ENCODE measurements around the gene RCCD1.
A peak's percentile ranks its signal among the peaks of the same experiment; 100 is the strongest.

The RCCD1 gene

DNA sequence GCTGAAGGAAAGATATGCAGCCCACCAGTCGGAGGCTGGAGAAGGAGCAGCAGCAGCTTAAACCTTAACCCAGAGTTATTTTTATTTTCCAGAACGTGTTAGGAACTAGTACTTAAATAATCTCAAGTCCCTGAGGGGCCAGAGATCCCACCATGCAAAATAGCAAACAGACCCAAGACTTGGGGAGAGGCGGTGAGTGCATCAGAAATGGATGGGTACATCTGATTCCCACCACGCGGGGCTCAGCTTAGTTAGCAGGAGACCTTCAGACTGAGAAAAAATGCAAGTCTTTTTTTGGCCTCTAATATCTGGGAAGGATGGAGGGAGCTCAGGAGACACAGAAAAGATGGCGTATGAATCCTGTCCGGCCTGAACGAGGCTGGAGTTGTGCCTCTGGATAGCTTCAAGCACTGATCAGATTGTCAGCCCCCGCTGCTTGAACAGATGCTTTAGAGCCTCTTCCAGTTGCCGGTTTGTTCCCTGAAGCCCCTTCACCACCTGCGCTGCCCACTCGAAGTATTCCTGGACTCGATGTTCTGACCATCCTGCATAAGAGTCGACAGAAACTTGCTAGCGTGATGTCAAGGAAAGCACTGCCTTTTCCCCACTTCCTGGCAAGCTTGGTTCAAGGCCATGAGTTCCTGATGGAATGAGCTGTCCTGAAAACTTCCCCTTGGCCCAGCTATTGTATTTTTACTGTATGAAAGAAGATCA is 23.7 kb upstream of the RCCD1 start:
- peak overlapping the region; percentile 81; the same call in 1 of the 2 replicates for H3K4me3 ChIP-seq (ENCODE audit: low read length)
- TF ChIP-seq ZNF274 (IDR thresholded peaks at IDR 0.05; ENCODE audit: low read depth, low read length), result no peak

DNA sequence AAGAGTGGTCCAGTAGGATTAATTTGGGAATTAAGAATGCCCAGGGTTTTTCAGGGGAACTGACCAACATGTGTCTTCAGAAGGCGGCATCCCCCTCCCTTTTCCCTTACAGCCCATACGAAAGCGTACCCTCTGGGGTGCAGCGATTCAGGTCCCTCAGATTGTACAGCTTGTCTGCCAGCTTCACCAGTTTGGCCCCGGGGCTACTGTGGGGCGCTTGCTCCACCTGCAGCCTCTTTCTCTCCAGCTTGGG is 23.2 kb upstream of the RCCD1 start:
- peak overlapping the region; percentile 81; the same call in 1 of the 2 replicates for H3K4me3 ChIP-seq (ENCODE audit: low read length)
- no peak for TF ChIP-seq ZNF274 (IDR thresholded peaks at IDR 0.05; ENCODE audit: low read depth, low read length)

DNA sequence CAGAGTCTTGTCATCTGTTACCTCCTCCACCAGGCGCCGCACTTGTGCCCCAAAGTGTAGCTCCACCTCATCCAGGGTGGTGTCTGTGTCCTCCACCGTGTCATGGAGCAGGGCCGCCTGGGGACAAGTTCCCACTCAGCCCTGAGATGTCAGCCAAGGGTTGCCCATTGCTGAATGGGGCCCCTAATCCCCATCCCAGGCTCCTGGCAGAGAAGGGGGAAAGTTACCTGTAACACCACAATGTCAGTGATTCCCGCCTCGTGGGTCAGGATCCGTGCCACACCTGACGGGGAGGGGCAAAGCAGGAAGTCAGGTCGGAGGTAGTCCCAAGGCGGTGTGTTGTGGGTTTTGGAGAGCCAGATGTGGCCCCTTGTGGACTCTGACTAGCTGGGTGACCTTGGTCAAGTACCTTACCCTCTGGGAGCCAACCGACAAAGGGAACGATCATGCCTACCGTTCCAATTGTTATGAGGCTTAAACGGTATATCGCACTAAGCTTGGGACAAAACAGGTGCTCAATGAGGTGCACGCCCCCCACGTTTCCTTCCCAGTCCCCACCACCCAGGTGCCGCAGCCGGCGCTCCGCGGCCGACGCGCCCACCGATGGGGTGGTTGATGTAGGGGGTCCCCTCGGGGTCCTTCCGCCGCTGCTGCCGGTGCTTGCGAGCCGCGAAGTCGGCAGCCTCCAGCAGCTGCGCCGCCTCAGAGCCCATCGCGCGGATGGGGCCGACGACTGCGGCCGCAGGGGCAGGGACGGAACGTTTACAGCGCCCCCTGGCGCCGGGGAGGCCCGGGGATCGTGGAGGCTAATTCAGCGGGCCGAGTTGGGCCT is 22.6 kb upstream of the RCCD1 start, which contains the start of gene HDDC3:
Gene HDDC3, minus strand, starts transcription at position 722 of the 832 bp plus-strand sequence. Its CDS starts 9 bp downstream, at position 713.
- H3K4me3 ChIP-seq (ENCODE audit: low read length), result peak within 1 kb of the TSS; percentile 81
- no peak for TF ChIP-seq ZNF274 (IDR thresholded peaks at IDR 0.05; ENCODE audit: low read depth, low read length)

DNA sequence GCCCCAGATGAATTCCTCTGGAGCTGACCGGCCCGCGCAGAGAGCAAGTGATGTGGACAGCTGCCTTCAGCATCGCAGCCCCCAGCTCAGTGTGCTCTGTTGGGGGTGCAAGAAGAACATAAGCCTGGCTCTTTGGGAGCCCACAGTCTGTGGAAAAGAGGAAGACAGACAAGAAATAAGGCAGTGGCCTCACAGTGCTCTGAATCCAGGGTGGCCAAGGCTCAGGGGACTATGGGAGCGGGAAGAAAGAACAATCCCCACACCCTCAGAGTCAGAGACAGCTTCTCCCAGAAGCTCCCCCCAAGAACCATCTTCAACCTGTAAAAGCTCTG is 22.1 kb upstream of the RCCD1 start:
- no peak for TF ChIP-seq ZNF274 (IDR thresholded peaks at IDR 0.05; ENCODE audit: low read depth, low read length)
- no peak overlapping the region for H3K4me3 ChIP-seq (ENCODE audit: low read length)

DNA sequence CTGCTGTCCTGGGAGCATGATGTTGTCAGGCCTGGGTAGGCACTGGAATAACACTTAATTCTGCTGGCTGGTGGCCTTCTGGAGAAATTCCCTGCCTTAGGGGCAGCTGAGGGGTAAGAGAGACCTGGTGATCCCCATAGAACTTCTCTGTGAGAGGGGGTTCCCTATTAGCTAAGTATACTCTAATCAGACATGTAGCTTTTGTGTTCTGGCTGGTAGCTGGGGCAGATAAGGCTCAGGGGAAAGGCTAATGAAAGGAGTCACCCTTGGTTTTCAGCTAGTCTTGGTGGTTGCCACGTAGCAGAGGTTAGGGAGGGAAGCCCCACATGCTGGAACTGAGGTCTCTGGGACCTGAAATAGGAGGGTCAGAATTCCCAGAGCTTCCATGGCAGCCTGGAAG is 21.4 kb upstream of the RCCD1 start:
- no peak overlapping the region for H3K4me3 ChIP-seq (ENCODE audit: low read length)
- no peak for TF ChIP-seq ZNF274 (IDR thresholded peaks at IDR 0.05; ENCODE audit: low read depth, low read length)

DNA sequence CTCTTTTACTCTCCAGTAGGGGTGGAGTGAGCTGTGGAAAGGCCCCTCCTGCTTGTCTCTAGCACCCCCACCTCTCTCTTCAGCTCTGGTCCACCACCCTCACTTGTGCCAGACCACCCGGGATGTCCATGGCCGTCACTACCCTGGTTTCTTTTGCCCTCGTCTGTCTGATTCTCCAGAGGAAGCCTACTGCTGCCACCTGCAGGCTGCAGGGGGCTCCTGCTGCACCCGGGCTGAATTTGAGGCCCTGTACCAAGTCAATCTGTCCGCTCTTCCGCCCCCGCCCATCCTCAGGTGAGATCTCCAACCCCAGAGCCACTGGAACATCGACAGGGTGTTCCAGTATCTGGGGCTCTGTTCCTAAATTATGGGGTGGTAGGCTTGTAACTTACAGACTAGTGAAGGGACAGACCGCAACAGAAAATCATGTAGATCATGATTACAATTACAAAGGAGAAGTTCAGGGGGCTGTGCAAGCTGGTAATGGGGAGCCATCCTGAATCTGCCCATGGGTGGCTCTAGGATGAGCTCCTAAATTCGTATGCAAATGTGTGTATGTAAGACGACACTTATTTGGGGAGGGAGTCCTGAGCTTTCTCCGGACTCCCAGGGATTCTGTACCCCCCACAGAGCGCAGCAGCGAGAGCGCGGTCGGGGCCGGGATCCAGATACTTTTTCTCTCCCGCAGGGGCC is 20.3 kb upstream of the RCCD1 start:
- no peak for TF ChIP-seq ZNF274 (IDR thresholded peaks at IDR 0.05; ENCODE audit: low read depth, low read length)

DNA sequence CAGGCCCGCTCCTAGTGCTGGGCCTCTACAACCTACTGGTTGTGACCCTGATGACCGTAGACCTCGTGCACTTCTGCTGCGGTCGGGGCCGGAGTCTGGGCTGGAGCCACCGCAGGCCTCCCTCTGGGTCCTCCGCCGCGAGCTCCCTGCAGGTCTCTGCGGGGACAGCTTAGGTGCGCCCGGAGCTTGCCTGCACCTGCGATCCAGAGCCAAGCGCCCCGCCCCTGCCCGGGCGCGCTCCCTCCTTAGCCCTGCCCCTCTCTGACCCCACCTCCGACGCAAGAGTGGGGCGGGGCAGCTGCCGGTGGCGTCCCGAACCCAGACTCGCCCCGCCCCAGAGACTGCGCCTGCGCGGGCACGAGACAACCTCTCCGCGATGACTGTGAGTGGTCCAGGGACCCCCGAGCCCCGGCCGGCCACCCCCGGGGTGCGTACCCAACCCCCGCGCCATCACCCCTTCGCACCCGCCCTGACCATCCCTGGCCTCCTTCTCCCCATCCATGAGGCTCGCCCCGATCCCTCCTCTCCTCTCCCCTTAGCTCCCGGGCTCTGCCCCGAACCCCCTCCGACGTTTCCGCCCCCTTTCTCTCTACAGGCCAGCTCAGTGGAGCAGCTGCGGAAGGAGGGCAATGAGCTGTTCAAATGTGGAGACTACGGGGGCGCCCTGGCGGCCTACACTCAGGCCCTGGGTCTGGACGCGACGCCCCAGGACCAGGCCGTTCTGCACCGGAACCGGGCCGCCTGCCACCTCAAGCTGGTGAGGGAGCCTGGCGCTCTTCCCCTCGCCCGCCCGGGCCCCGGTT is 19.5 kb upstream of the RCCD1 start, which contains the start of gene UNC45A:
Gene UNC45A, plus strand, starts transcription at position 337 of the 803 bp plus-strand sequence. Its CDS starts 40 bp downstream, at position 377.
- peak within 1 kb of the TSS; percentile 75 for H3K4me3 ChIP-seq (ENCODE audit: low read length)
- no peak for TF ChIP-seq ZNF274 (IDR thresholded peaks at IDR 0.05; ENCODE audit: low read depth, low read length)

More for the DNA sequence above, 20.3 kb upstream of the RCCD1 start:
- peak overlapping the region; percentile 75 for H3K4me3 ChIP-seq (ENCODE audit: low read length)

DNA sequence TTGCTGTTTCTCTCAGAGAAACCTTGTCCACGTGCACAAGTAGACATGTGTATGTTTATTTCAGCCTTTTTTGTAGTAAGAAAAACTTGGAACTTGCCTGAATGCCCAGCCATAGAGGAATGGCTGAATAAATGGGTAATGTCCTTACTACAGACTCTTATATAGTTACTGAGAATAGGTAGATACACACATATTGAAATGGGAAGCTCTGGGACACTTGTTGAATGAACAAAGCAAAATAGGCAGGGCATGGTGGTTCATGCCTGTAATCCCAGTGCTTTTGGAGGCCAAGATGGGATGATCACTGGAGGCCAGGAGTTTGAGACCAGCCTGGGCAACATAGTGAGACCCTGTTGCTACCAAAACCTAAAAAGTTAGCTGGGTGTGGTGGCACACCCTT is 17.9 kb upstream of the RCCD1 start:
- no peak for TF ChIP-seq ZNF274 (IDR thresholded peaks at IDR 0.05; ENCODE audit: low read depth, low read length)
- no peak overlapping the region for H3K4me3 ChIP-seq (ENCODE audit: low read length)

DNA sequence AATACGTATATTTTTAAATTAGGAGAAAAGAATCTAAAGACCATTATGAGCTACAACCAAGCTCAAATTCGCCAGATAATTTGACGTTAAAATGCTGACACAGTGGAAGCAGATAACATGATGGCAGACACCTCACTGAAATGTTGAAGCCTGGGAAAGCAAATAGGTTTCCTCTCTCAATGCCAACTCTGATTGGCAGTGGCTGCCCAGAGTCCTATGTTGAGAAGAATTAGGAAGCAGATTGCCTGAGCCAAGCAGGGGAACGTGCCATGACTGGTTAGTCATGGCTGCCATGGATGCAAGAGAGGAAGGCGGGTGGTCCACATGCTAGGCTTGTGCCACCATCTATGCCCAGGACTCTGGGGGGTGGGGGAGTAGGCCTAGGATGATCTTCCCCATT is 16.4 kb upstream of the RCCD1 start:
- H3K4me3 ChIP-seq (ENCODE audit: low read length), result no peak overlapping the region
- no peak for TF ChIP-seq ZNF274 (IDR thresholded peaks at IDR 0.05; ENCODE audit: low read depth, low read length)

DNA sequence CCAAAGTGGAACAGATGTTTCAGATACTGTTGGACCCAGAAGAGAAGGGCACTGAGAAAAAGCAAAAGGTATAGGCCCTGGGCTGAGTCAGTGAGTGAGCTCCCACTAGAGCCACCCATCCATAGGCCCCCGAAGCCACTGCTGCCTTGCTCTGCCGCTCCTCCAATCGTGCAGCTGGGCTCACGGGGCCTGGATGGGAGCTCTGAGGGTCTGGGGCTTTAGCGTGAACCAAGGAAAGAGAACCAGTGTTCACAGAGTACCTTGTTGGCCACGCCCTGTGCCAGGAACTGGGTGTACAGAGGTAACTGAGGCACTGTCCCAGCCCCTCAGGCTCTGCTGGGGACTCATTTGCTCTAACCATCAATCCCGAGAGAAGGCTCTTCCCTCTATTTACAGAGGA is 14.9 kb upstream of the RCCD1 start:
- no peak for TF ChIP-seq ZNF274 (IDR thresholded peaks at IDR 0.05; ENCODE audit: low read depth, low read length)
- H3K4me3 ChIP-seq (ENCODE audit: low read length), result no peak overlapping the region

DNA sequence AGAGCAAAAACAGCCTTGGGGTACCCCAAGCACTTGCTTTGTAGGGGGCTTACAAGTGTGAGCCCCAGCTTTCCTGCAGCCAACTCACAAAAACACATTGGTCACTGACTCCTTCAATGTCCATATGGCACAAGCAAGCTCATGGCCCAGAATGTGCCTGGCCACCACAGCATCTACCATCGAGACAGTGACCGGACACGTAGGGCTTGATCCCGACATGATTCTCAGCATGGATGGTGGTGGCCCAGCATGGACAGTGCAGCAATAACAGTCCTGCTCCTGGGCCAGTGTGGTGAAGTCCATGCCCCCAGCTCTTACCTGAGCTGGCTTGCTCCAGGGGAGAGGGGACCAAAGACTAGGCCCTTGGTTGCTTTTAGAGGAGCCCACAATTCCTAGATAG is 13.6 kb upstream of the RCCD1 start:
- no peak for TF ChIP-seq ZNF274 (IDR thresholded peaks at IDR 0.05; ENCODE audit: low read depth, low read length)
- H3K4me3 ChIP-seq (ENCODE audit: low read length), result no peak overlapping the region

DNA sequence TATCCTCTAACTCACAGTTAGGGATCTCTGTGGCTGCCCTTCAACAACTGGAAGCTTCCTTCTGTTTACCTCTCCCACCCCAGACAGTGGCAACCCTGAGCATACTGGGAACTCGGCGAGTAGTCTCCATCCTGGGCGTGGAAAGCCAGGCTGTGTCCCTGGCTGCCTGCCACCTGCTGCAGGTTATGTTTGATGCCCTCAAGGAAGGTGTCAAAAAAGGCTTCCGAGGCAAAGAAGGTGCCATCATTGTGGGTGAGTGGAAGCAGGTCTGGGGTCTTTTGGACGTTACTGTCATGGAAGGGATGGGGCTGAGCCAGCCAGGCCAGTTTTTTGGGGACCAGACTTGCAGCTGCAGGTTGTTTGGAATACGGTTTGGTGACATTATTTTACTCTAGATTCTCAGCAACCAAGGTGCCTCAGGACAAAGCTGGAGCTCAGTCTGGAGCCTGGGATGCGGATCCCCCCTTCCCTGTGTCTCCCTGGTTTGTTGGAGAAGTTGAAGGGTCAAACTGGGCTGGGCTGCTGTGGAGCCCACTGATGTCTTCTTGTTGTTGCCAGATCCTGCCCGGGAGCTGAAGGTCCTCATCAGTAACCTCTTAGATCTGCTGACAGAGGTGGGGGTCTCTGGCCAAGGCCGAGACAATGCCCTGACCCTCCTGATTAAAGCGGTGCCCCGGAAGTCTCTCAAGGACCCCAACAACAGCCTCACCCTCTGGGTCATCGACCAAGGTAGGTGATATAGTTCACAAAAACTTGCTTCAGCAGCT is 12.1 kb upstream of the RCCD1 start:
- H3K4me3 ChIP-seq (ENCODE audit: low read length), result no peak overlapping the region
- no peak for TF ChIP-seq ZNF274 (IDR thresholded peaks at IDR 0.05; ENCODE audit: low read depth, low read length)

DNA sequence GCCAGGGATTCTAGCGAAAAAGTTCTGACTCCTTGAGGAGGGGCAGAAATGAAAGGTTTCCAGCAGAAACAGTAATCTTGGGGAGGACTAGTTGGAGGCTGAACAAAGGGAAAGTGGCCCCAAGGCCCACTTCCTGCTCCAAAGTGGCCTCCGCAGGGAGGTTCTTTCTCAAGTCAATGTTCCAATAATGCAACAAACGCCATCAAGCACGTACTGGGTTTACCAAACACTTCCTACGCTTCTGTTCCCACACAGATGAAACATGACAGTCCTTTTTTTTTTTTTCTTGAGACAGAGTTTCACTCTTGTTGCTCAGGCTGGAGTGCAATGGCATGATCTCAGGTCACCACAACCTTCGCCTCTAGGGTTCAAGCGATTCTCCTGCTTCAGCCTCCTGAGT is 9.6 kb upstream of the RCCD1 start:
- no peak overlapping the region for H3K4me3 ChIP-seq (ENCODE audit: low read length)
- no peak for TF ChIP-seq ZNF274 (IDR thresholded peaks at IDR 0.05; ENCODE audit: low read depth, low read length)

Measured in GM08714 (cell line).